ENCODE measurements around the gene CMSS1. TPM values are rescaled to one million over a fixed set of nuclear protein-coding genes. Genes with fewer than 3 reads are reported as not detected.

The CMSS1 gene
- total RNA-seq, 2 experiments from 2014 or later, result 95.6 to 97.2 TPM

DNA sequence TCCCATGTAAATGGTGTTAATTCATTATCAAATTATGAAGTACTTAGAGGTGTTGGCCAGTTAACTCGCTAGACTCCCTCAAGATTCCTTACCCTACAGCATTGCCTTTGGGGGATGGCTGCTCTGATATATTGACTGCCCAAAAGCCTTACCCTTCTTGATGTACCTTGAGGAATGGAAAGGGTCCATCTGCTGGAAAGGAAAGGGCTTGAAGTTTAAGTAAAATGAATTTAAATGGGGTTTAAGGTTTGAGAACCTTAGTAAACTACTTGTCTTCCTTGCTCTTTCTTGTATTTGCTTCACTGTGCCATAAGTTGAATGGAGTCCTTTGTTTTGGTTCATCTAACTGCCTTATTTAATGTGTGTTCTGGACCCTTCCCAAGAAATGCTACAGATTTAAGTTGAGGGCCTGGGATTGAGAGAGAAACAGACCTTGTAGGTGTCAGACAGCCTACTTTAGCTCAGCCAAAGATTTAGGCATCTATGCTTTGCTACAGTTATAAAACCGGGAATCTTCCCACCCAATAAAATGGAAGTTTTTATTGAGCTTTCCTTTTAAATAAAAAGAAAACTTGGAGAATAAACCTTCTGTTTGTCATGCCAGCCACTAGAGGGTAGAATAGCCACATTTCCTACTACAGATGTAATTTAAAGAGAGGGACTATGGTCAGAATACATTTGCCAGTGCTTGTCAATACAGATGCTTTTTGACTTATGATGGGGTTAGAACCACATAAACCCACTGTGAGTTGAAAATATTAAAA is 25.3 kb downstream of the CMSS1 start:
- no peaks in the 10 kb centered on the region for H3K36me3 Mint-ChIP-seq
- intact Hi-C loops (cut with micrococcal nuclease), result loop anchor here (1.0 kb wide), 1 partner anchor 411 kb away; no protein-coding TSS in a partner anchor
- H3K4me1 Mint-ChIP-seq (ENCODE audit: low read depth), result peaks cover 10% of the 10 kb centered on the region
- no peak for DNase-seq
- H3K27ac Mint-ChIP-seq, result no peak overlapping the region
- H3K4me3 Mint-ChIP-seq, result no peak overlapping the region
- ChIA-PET CTCF (interaction anchor here (0.6 to 2.5 kb wide), 10 partner anchors 10 to 473 kb away, joined by 3 to 24 read pairs (median 4); partner anchors contain the start of gene TBC1D23), POLR2A (no interaction called here)
- H3K27me3 Mint-ChIP-seq, result no peaks in the 10 kb centered on the region
- no peaks in the 10 kb centered on the region for H3K9me3 Mint-ChIP-seq

DNA sequence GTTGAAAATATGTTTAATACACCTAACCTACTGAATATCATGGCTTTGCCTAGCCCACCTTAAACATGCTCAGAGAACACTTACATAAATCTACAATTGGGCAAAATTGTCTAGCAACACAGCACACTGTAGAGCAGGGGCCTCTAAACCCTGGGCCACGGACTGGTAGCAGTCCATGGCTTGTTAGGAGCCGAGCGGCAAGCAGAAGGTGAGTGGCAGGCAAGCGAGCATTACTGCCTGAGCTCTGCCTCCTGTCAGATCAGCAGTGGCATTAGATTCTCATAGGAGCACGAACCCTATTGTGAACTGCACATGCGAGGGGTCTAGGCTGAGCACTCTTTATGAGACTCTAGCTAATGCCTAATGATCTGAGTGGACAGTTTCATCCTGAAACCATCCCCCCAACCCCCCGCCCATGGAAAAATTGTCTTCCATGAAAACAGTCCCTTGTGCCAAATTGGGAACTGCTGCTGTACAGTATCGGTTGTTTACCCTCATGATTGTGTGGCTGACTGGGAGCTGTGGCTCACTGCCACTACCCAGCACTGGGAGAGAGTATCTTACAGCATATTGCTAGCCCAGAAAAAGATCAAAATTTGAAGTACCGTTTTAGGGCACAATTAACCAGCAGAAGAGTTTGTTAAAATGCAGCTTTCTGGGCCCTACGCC is 26.1 kb downstream of the CMSS1 start:
- DNase-seq, result no peak
- Mint-ChIP-seq H3K4me1 (ENCODE audit: low read depth) (peaks cover 16% of the 10 kb centered on the region), H3K4me3 (no peak overlapping the region), H3K36me3 (no peaks in the 10 kb centered on the region), H3K27ac (no peak overlapping the region), H3K9me3 (no peaks in the 10 kb centered on the region), H3K27me3 (no peaks in the 10 kb centered on the region)
- ChIA-PET POLR2A (no interaction called here), CTCF (interaction anchor here (0.5 to 2.5 kb wide), 17 partner anchors 8 to 417 kb away, joined by 3 to 24 read pairs (median 4); partner anchors contain the start of gene TBC1D23)
- intact Hi-C loops (cut with micrococcal nuclease), result loop anchor here (1.0 kb wide), 1 partner anchor 411 kb away; no protein-coding TSS in a partner anchor

DNA sequence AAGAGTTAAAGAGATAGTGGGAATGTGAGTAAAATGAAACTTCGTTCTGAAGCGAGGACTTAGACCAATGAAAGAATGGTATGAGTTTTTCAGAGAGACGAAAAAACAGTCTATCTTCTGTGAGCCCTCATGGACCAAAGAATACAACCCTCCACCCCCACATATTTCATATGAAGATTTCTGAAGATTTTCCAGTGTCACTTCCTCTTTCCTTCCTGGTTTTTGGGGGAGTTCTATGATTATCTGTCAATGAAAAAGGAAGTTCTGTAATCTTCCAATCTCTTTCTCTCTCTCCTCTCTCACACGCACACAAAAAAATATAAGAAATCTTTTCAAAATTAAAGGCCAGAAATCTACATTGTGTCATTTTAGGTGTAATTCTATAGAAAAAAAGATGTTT is 27.7 kb downstream of the CMSS1 start:
- Mint-ChIP-seq H3K27me3 (no peaks in the 10 kb centered on the region), H3K4me3 (no peak overlapping the region), H3K4me1 (ENCODE audit: low read depth) (peaks cover 16% of the 10 kb centered on the region), H3K9me3 (no peaks in the 10 kb centered on the region), H3K36me3 (no peaks in the 10 kb centered on the region), H3K27ac (no peak overlapping the region)
- no peak for DNase-seq
- CTCF ChIA-PET, result interaction anchor here (1.3 to 2.5 kb wide), 2 partner anchors 13 to 223 kb away, joined by 4 to 24 read pairs; no protein-coding TSS in a partner anchor
- intact Hi-C loops (cut with micrococcal nuclease), result no loop called here
- POLR2A ChIA-PET, result no interaction called here

DNA sequence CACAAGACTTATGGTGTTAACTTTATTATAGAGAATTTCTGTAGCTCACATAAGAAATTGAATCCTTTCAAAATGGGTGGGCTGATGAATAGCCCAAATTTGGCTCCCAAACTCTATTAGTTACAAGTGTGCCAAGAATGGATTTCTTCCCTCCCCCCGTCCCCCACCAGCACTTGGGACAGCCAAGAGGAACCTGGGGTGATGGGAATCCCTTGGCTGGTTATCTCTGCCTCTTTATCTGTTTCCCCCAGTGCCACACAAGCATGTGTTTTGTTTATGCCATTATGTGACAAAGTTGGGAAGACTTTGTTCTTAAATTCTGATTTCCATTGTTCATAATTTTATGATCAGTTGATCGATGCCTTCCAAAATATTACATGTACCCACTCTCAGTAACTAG is 28.3 kb downstream of the CMSS1 start:
- intact Hi-C loops (cut with micrococcal nuclease), result no loop called here
- ChIA-PET CTCF (interaction anchor here (1.0 kb wide), 1 partner anchor 414 kb away, joined by 3 read pairs; the partner anchor contains the start of gene TBC1D23), POLR2A (no interaction called here)
- Mint-ChIP-seq H3K4me3 (no peak overlapping the region), H3K36me3 (no peaks in the 10 kb centered on the region), H3K4me1 (ENCODE audit: low read depth) (peaks cover 16% of the 10 kb centered on the region), H3K27ac (no peak overlapping the region), H3K27me3 (no peaks in the 10 kb centered on the region), H3K9me3 (no peaks in the 10 kb centered on the region)
- DNase-seq, result no peak

DNA sequence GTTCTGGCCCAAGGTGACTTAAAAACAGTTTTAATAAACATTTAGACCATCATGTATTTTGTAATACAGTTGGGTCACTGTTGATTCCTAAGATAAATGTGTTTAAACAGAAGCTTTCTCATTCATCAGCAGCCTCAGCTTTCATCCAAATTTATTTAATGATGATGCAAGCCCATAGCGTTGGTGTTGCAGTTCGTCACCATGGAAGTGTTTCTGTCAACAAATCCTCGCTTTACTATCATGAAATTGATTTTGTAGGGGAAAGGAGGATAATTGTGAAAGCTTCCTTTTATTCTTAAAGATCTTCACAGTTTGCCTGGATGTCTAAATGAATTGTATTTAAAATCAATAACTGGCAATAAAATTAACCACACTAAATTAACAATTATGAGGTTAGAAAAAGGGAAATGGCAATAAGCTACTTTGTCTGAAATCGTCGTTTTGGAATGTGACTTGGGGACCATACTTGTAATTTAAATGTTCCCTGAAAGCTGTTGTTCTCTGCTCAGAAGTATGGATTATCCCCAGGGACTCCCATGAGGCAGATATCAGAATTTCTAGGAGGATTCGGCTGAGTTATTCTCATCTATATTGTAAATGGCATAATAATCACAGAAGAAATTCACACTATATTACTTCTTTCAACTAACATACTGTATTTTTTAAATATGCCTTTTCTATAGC is 29.0 kb downstream of the CMSS1 start:
- Mint-ChIP-seq H3K9me3 (no peaks in the 10 kb centered on the region), H3K4me1 (ENCODE audit: low read depth) (peaks cover 16% of the 10 kb centered on the region), H3K4me3 (no peak overlapping the region), H3K36me3 (no peaks in the 10 kb centered on the region), H3K27ac (no peak overlapping the region), H3K27me3 (no peaks in the 10 kb centered on the region)
- intact Hi-C loops (cut with micrococcal nuclease), result no loop called here
- no peak for DNase-seq
- POLR2A ChIA-PET, result no interaction called here
- CTCF ChIA-PET, result interaction anchor here (0.9 to 1.5 kb wide), 4 partner anchors 15 to 414 kb away, joined by 3 to 4 read pairs (median 4); partner anchors contain the start of gene TBC1D23

DNA sequence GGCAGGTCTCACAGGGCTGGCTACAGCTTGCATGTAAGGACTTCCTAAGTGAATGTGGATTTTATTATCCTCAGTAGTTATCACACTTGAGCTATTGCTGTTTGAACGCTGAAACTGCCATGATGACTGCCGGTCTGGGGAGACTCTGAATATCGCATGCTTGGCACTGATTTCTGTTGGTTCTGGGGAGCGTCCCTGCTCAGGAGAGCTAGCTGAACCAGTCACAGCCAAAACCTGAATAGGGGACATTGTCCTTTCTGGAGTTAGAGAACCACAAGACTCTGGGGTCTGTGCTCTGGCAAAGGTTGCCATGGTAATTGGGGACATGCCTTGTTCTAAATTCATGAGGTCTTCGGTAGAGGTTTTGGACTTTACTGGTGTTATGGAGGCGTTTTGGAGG is 30.8 kb downstream of the CMSS1 start:
- Mint-ChIP-seq H3K27ac (no peak overlapping the region), H3K9me3 (no peaks in the 10 kb centered on the region), H3K36me3 (no peaks in the 10 kb centered on the region), H3K27me3 (no peaks in the 10 kb centered on the region), H3K4me1 (ENCODE audit: low read depth) (peaks cover 16% of the 10 kb centered on the region), H3K4me3 (no peak overlapping the region)
- CTCF ChIA-PET, result no interaction called here
- DNase-seq, result no peak
- intact Hi-C loops (cut with micrococcal nuclease), result no loop called here
- POLR2A ChIA-PET, result no interaction called here

DNA sequence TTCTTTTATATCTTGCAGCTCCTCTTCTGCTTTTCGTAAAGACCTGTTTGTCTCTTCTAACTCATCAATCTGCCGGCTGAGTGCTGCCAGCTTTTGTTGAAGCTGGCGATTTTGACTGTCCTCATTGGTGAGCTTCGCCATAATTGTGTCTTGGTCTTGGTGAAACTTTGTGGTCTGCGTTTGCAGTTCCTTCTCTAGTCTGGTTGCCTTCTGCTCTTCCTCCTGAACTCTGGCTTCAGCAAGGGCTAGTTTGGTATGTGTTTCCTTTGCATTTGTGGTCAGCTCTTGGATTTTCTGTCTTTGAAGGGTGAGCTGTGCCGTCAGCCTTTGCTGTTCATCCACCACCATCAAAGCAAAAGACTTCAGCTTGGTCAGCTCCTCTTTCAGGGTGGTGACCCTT is 32.9 kb downstream of the CMSS1 start:
- Mint-ChIP-seq H3K27me3 (no peaks in the 10 kb centered on the region), H3K36me3 (no peaks in the 10 kb centered on the region), H3K9me3 (no peaks in the 10 kb centered on the region), H3K27ac (no peak overlapping the region), H3K4me3 (no peak overlapping the region), H3K4me1 (ENCODE audit: low read depth) (peaks cover 8% of the 10 kb centered on the region)
- intact Hi-C loops (cut with micrococcal nuclease), result no loop called here
- ChIA-PET CTCF (interaction anchor here (1.0 to 1.3 kb wide), 4 partner anchors 19 to 403 kb away, joined by 3 to 5 read pairs (median 3); no protein-coding TSS in a partner anchor), POLR2A (no interaction called here)
- DNase-seq, result no peak

DNA sequence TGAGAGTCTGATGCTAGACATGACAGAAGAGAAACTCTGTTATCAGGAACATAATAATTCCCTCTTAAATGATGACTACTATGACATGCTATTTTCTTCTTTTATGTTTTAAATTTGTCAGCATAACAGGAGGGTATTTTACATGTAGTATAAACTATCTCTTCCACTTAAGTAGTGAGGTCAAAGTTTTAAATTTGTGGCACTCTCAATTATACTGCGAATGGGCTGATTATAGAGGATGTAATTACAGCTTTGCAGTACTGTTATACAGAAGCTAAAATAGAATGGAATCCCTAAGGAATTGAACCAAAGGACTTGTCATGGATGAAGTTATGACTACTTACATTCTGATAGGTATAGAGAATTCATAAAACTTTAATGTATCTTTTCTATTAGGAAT is 34.3 kb downstream of the CMSS1 start:
- H3K4me1 Mint-ChIP-seq (ENCODE audit: low read depth), result peaks cover 20% of the 10 kb centered on the region
- H3K4me3 Mint-ChIP-seq, result no peak overlapping the region
- ChIA-PET CTCF (interaction anchor here (1.2 kb wide), 1 partner anchor 9 kb away, joined by 3 read pairs; no protein-coding TSS in a partner anchor), POLR2A (no interaction called here)
- DNase-seq, result no peak
- H3K27ac Mint-ChIP-seq, result no peak overlapping the region
- H3K9me3 Mint-ChIP-seq, result no peaks in the 10 kb centered on the region
- peaks cover 3% of the 10 kb centered on the region for H3K36me3 Mint-ChIP-seq
- intact Hi-C loops (cut with micrococcal nuclease), result no loop called here
- H3K27me3 Mint-ChIP-seq, result no peaks in the 10 kb centered on the region

DNA sequence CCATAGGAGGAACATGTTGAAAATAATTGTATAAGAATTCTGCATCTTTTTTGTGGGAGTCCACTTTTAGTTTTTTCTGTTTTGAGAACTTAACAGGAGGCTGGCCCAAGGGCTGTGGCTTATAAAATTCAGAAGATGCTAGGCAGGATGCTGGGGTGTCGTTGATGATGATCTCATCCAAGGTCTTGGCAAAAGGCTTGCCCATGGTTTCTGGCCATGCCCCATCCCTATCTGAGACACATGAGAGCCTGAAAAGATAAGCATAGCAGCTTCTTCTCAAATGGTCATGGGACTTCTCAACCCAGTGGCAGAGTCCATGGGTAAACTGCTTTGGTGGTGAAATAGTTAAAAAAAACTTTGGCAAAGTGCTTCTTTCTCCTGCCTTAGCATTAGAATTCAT is 35.2 kb downstream of the CMSS1 start:
- H3K36me3 Mint-ChIP-seq, result peaks cover 3% of the 10 kb centered on the region
- POLR2A ChIA-PET, result no interaction called here
- DNase-seq, result no peak
- H3K4me1 Mint-ChIP-seq (ENCODE audit: low read depth), result peaks cover 24% of the 10 kb centered on the region
- H3K9me3 Mint-ChIP-seq, result no peaks in the 10 kb centered on the region
- CTCF ChIA-PET, result interaction anchor here (1.2 kb wide), 1 partner anchor 10 kb away, joined by 3 read pairs; no protein-coding TSS in a partner anchor
- no peak overlapping the region for H3K4me3 Mint-ChIP-seq
- no peak overlapping the region for H3K27ac Mint-ChIP-seq
- no peaks in the 10 kb centered on the region for H3K27me3 Mint-ChIP-seq
- intact Hi-C loops (cut with micrococcal nuclease), result no loop called here

DNA sequence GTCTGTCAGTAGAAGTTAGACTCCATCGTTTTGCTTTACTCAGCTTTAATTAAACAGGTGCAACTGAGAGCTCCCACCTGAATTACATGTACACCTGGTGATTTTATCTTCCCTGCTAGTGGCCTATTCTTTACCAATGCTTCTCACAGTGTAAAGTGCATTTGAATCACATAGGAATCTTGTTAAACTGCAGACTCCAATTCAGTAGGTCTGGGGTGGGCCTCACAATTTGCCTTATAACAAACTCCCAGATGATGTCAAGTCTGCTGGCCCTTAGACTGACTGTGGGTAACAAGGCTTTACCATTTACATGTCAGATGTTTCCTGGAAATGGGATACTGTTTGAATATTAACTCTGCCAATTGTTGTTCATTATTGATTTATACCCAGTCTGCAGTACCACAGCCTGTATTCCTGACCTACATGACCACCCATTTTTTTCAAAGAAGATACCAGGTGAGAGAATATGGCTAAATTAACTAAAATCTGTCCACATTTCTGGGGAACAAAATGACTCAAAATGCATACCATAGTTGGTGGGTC is 37.2 kb downstream of the CMSS1 start:
- Mint-ChIP-seq H3K4me3 (no peak overlapping the region), H3K27ac (no peak overlapping the region), H3K9me3 (no peaks in the 10 kb centered on the region), H3K4me1 (ENCODE audit: low read depth) (peaks cover 22% of the 10 kb centered on the region), H3K27me3 (no peaks in the 10 kb centered on the region), H3K36me3 (peaks cover 8% of the 10 kb centered on the region)
- DNase-seq, result no peak
- ChIA-PET CTCF (interaction anchor here (2.1 kb wide), 1 partner anchor 11 kb away, joined by 7 read pairs; no protein-coding TSS in a partner anchor), POLR2A (no interaction called here)
- intact Hi-C loops (cut with micrococcal nuclease), result no loop called here

DNA sequence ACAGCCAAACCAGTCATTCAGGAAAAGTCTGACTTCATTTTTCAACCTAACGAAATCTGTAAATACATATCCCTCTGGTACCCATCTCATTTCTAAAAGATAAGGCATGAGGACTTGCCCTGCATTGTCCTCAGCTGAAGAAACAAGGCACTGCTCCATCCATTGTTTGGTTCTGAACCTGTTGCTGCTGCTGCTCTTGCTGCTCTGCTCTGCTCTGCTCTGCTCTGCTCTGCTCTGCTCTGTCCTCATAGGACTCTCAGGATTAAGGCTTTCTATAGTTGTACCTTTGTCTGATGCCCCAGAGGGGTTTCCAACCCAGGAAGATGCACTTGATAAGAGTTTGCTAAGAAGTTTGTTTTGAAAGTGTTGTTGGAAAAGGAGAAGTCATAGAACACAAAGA is 38.2 kb downstream of the CMSS1 start:
- Mint-ChIP-seq H3K9me3 (no peaks in the 10 kb centered on the region), H3K27me3 (no peaks in the 10 kb centered on the region), H3K4me3 (no peak overlapping the region), H3K36me3 (peaks cover 8% of the 10 kb centered on the region), H3K27ac (no peak overlapping the region), H3K4me1 (ENCODE audit: low read depth) (peaks cover 22% of the 10 kb centered on the region)
- intact Hi-C loops (cut with micrococcal nuclease), result loop anchor here (1.0 kb wide), 4 partner anchors 19 to 191 kb away; no protein-coding TSS in a partner anchor
- POLR2A ChIA-PET, result no interaction called here
- no peak for DNase-seq
- CTCF ChIA-PET, result interaction anchor here (2.1 kb wide), 1 partner anchor 12 kb away, joined by 7 read pairs; no protein-coding TSS in a partner anchor
